Amniotic stem cell (primary cell): ENCODE measurements around the gene MFN2.
"Not testable (repeated sequence)": the region's sequence is repeated elsewhere in the genome, so short reads cannot be mapped to it uniquely, and the experiment has no call there.

ENCODE experiments used
- DNase-seq: peaks from one replicate; lab custom pipeline; 2025; lab: John Stamatoyannopoulos, UW

Gene MFN2

GRCh38 chr1:12026586-12026985 is 46.3 kb downstream of the MFN2 start:
- no peak for DNase-seq

GRCh38 chr1:12028248-12028647 is 48.0 kb downstream of the MFN2 start:
- DNase-seq, result no peak

- DNase-seq, result no peak
Measured at GRCh38 chr1:12028957-12029511, 48.8 kb downstream of the MFN2 start.

- no peak for DNase-seq
Measured at GRCh38 chr1:12029720-12030339, 49.6 kb downstream of the MFN2 start.

GRCh38 chr1:12031039-12031980 is 51.1 kb downstream of the MFN2 start:
- DNase-seq, result no peak

- no peak for DNase-seq
Measured at GRCh38 chr1:12032161-12032621, 51.9 kb downstream of the MFN2 start.

- DNase-seq, result not testable (repeated sequence)
Measured at GRCh38 chr1:12033441-12033840, 53.2 kb downstream of the MFN2 start.

GRCh38 chr1:12034381-12034801 is 54.1 kb downstream of the MFN2 start:
- no peak for DNase-seq

GRCh38 chr1:12035312-12035711 is 55.1 kb downstream of the MFN2 start:
- no peak for DNase-seq

GRCh38 chr1:12037486-12038355 is 57.5 kb downstream of the MFN2 start:
- DNase-seq, result no peak

GRCh38 chr1:12038356-12039163 is 58.3 kb downstream of the MFN2 start:
- DNase-seq, result no peak

GRCh38 chr1:12039164-12039525 is 58.9 kb downstream of the MFN2 start:
- DNase-seq, result no peak

GRCh38 chr1:12039824-12040456 is 59.7 kb downstream of the MFN2 start:
- DNase-seq, result not testable (repeated sequence)

GRCh38 chr1:12040457-12041051 is 60.3 kb downstream of the MFN2 start:
- DNase-seq, result no peak

GRCh38 chr1:12044187-12044877 is 64.1 kb downstream of the MFN2 start:
- DNase-seq, result not testable (repeated sequence)

- no peak for DNase-seq
Measured at GRCh38 chr1:12046749-12047119, 66.5 kb downstream of the MFN2 start.

GRCh38 chr1:12047120-12047876 is 67.1 kb downstream of the MFN2 start:
- DNase-seq, result no peak

- no peak for DNase-seq
Measured at GRCh38 chr1:12048372-12048771, 68.1 kb downstream of the MFN2 start.

- no peak for DNase-seq
Measured at GRCh38 chr1:12049616-12050015, 69.4 kb downstream of the MFN2 start.
